GM10266 (cell line): Measurements from ENCODE around the gene MAP2K3.
A peak's percentile ranks its signal among the peaks of the same experiment; 100 is the strongest.

Source experiments
- DNase-seq: peaks from one replicate; pipeline ENCODE4 v3.0.0; 2012; ENCODE audit errors: extremely low spot score
- CTCF ChIP-seq: IDR thresholded peaks from 2 replicates; pipeline ENCODE4 v1.5.1; 2012; ENCODE audit warnings: mild to moderate bottlenecking, low read depth; ENCODE audit not compliant: control insufficient read depth, insufficient read depth; ENCODE audit errors: missing control alignments

MAP2K3 gene

GRCh38 chr17:21285164-21286065 is 904 bp downstream of the MAP2K3 start:
- TF ChIP-seq CTCF = no peak
- no peak for DNase-seq

- DNase-seq = no peak
- no peak for TF ChIP-seq CTCF
These were observed 1.7 kb downstream of the MAP2K3 start for GRCh38 chr17:21286066-21286770.

- no peak for DNase-seq
- no peak for TF ChIP-seq CTCF
These were observed 2.6 kb downstream of the MAP2K3 start for GRCh38 chr17:21286909-21287702.

- DNase-seq = peak; percentile 74
These were observed 3.4 kb downstream of the MAP2K3 start for GRCh38 chr17:21287703-21288449.

GRCh38 chr17:21288571-21289017 is 4.1 kb downstream of the MAP2K3 start:
- TF ChIP-seq CTCF = peak; percentile 39
- no peak for DNase-seq

More at GRCh38 chr17:21287703-21288449, 3.4 kb downstream of the MAP2K3 start:
- no peak for TF ChIP-seq CTCF

GRCh38 chr17:21289175-21289901 is 4.8 kb downstream of the MAP2K3 start:
- no peak for DNase-seq
- TF ChIP-seq CTCF = no peak
